ENCODE data around the gene TULP1. TPM values are rescaled to one million over a fixed set of nuclear protein-coding genes. Genes with fewer than 3 reads are reported as not detected.
A peak's percentile ranks its signal among the peaks of the same experiment; 100 is the strongest.

Gene TULP1
- total and polyA plus RNA-seq, 8 donors = 0.28 TPM; not detected in 7

DNA sequence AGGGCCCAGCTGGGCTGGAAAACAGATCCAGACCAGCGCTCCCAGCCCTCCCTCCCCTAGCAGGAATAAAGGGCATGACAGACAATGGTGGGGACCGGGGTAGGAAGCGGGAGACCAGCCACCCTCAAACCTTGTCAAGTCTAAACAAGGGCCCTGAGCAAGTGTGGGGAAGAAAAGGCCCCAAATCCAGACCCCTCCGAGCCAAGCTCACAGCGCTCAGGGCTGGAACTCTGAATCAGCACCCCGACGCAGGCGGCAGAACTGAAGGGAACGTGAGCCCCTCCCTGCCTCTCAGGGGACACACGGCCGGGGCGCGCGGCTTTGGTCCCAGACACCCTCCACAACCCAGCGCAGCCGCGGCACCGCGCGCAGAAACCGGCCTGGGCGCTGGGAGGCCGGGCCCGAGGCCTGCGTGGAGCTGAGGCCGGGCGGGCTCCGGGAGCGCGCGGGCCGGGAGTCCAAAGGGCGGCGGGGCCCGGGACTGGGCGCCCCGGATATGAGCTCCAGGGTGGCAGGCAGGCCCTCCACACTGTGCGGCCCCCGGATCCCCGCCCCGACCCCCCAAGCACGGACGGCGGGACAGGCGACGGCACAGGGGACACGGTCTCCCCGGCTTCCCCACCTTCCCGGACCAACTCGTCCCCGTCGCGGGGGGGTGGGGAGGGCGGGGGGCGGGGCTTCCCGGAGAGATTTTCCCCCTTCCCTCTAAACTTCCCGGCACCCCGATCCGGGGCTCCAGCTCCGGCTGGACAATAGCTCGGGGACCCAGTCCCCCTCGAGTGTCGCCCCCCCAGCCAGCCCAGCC lies 16.5 kb downstream of the TULP1 start:
- DNase-seq (peak in 5 of 6 donors; percentile 52 to 80 (median 74)), ATAC-seq (peak; percentile 71 to 80 (median 78)), FAIRE-seq (no peak)
- intact Hi-C loops (cut with DNase I) = no loop called here
- no peaks in the 10 kb centered on the region for H3K9me3 ChIP-seq
- no peaks in the 10 kb centered on the region for H3K27me3 ChIP-seq
- H3K27ac ChIP-seq = peak overlapping the region; percentile 55 to 70 (median 62)
- TF ChIP-seq, protein P1, sequence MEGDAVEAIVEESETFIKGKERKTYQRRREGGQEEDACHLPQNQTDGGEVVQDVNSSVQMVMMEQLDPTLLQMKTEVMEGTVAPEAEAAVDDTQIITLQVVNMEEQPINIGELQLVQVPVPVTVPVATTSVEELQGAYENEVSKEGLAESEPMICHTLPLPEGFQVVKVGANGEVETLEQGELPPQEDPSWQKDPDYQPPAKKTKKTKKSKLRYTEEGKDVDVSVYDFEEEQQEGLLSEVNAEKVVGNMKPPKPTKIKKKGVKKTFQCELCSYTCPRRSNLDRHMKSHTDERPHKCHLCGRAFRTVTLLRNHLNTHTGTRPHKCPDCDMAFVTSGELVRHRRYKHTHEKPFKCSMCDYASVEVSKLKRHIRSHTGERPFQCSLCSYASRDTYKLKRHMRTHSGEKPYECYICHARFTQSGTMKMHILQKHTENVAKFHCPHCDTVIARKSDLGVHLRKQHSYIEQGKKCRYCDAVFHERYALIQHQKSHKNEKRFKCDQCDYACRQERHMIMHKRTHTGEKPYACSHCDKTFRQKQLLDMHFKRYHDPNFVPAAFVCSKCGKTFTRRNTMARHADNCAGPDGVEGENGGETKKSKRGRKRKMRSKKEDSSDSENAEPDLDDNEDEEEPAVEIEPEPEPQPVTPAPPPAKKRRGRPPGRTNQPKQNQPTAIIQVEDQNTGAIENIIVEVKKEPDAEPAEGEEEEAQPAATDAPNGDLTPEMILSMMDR (IDR thresholded peaks at IDR 0.05) = no peak
- peaks cover 0 to 8% (median 5%) of the 10 kb centered on the region in 3 donors for H3K4me1 ChIP-seq
- H3K36me3 ChIP-seq = no peaks in the 10 kb centered on the region
- peak overlapping the region; percentile 52 to 88 (median 85) for H3K4me3 ChIP-seq
- WGBS, 2 donors = 4% methylated on average over 56 to 62 of the region's 63 CpGs

DNA sequence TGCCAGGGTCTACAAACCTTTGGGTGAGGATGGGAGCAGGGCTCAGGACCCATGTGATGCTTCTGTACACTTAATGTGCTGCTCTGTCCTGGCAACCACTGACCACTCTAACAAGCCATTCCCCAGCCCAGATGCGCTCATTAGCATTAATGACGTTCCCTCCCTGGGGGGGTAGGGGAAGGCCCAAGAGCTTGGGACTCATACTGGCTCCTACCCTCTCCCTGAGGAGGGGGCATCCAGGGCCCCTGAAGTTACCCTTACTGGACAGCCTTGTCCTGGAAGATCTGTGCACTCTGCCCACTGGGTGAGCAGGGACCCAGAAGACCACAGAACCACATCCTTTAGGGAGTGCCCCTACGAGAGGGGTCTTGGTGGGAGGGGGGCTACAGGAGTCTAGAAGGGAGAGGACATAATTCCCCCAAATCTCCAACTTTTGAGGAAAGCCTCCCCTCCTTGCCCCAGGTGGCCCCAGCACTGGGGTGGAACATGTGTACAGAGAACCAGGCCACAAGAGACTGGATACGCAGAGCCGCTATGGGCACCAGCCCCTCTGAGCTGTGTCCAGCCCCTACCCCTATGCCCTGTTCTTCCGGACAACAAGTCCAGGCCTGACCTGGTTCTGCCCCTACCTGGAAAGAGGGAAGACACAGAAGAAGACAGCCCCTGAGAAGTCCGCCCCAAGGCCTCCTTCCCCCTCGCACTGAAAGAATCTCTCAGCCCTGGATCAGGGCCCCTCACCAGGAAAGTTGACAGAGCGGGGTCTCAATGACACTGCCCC lies 17.2 kb downstream of the TULP1 start:
- intact Hi-C loops (cut with DNase I) = no loop called here

DNA sequence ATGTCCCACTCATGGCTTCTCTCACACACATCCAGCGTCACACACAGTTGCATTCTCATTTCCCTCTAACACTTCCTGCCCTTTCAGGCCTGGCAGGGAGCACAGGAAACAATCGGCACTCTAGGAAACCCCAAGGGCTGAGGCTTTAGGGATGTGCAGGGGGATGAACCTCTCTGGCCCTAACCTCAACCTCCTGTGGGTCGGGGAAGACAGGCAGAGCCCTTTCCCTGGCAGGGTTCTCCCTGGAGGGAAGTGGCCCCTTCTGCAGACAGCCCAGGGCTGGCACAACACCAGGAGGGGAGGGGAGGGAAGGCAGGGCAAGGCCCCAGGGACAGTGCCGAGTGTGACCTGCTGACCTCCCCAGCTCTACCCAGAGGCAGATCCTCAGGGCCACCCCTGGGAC lies 18.5 kb downstream of the TULP1 start:
- TF ChIP-seq, protein P1 (IDR thresholded peaks at IDR 0.05) = no peak
- intact Hi-C loops (cut with DNase I) = no loop called here
- DNase-seq (no peak), FAIRE-seq (no peak), ATAC-seq (no peak)
- no peaks in the 10 kb centered on the region for H3K27me3 ChIP-seq
- no peaks in the 10 kb centered on the region for H3K9me3 ChIP-seq
- 49 to 58% methylated on average over 4 of the region's 4 CpGs for WGBS, 2 donors
- peaks cover 0 to 16% (median 5%) of the 10 kb centered on the region in 3 donors for H3K4me1 ChIP-seq
- no peak overlapping the region for H3K27ac ChIP-seq
- no peak overlapping the region for H3K4me3 ChIP-seq
- no peaks in the 10 kb centered on the region for H3K36me3 ChIP-seq

More for the DNA sequence above, 17.2 kb downstream of the TULP1 start:
- 56 to 63% methylated on average over 9 of the region's 9 CpGs for WGBS, 2 donors
- H3K4me1 ChIP-seq = peaks cover 0 to 9% (median 5%) of the 10 kb centered on the region in 3 donors
- TF ChIP-seq, protein P1 (IDR thresholded peaks at IDR 0.05) = no peak
- peak overlapping the region; percentile 52 to 88 (median 85) for H3K4me3 ChIP-seq
- H3K36me3 ChIP-seq = no peaks in the 10 kb centered on the region
- H3K9me3 ChIP-seq = no peaks in the 10 kb centered on the region
- H3K27ac ChIP-seq = peak overlapping the region in 1 of 4 donors; percentile 55
- H3K27me3 ChIP-seq = no peaks in the 10 kb centered on the region
- ATAC-seq (no peak), FAIRE-seq (no peak), DNase-seq (no peak)

DNA sequence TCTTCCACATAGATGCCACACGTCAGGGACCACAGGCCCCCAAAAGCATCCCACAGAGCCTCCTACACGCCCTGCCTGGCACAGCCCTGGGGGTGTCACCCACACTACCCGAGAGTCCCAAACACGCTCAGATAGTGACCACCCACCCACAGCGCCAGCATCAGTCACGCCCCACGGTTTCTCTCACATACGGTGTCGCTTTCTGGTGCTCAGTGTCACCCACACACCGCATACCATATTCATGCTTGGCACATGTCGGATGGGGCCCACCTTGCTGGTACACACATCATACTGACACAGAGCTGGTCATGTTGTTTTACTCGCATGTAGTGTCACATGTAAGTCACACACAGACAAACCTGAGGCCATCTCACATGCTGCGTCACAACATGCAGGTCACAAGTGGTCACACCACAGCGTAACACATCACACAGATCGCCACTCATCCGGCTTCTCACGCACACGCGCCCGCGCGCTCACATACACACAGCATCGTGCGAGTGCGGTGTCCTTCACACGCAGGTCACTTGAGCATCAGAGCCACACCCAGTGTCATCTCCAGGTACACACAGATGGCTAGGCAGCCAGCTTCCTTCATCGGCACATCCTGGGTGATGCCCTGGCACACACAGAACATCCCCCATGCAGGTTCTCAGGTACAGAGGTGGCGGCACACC lies 19.3 kb downstream of the TULP1 start:
- no peak for FAIRE-seq
- H3K9me3 ChIP-seq = no peaks in the 10 kb centered on the region
- no peak for DNase-seq
- TF ChIP-seq, protein P1 (IDR thresholded peaks at IDR 0.05) = no peak
- H3K4me3 ChIP-seq = no peak overlapping the region
- H3K27ac ChIP-seq = no peak overlapping the region
- WGBS, 2 donors = 88 to 90% methylated on average over 28 of the region's 28 CpGs
- no peak for ATAC-seq
- intact Hi-C loops (cut with DNase I) = no loop called here
- no peaks in the 10 kb centered on the region for H3K27me3 ChIP-seq
- H3K4me1 ChIP-seq = peaks cover 0 to 16% (median 5%) of the 10 kb centered on the region in 3 donors
- no peaks in the 10 kb centered on the region for H3K36me3 ChIP-seq
